GM21825 (cell line): Measurements from ENCODE around the gene GRIK5.
"Not testable (repeated sequence)": the region's sequence is repeated elsewhere in the genome, so short reads cannot be mapped to it uniquely, and the experiment has no call there.

ENCODE experiments used
- ATAC-seq: cut with Tn5 transposase; IDR thresholded peaks from one replicate; pipeline ENCODE4 v1.9.1; 2021; ENCODE audit warnings: mild to moderate bottlenecking, moderate library complexity; ENCODE audit not compliant: unreplicated experiment

GRIK5 gene, protein sequence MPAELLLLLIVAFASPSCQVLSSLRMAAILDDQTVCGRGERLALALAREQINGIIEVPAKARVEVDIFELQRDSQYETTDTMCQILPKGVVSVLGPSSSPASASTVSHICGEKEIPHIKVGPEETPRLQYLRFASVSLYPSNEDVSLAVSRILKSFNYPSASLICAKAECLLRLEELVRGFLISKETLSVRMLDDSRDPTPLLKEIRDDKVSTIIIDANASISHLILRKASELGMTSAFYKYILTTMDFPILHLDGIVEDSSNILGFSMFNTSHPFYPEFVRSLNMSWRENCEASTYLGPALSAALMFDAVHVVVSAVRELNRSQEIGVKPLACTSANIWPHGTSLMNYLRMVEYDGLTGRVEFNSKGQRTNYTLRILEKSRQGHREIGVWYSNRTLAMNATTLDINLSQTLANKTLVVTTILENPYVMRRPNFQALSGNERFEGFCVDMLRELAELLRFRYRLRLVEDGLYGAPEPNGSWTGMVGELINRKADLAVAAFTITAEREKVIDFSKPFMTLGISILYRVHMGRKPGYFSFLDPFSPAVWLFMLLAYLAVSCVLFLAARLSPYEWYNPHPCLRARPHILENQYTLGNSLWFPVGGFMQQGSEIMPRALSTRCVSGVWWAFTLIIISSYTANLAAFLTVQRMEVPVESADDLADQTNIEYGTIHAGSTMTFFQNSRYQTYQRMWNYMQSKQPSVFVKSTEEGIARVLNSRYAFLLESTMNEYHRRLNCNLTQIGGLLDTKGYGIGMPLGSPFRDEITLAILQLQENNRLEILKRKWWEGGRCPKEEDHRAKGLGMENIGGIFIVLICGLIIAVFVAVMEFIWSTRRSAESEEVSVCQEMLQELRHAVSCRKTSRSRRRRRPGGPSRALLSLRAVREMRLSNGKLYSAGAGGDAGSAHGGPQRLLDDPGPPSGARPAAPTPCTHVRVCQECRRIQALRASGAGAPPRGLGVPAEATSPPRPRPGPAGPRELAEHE

DNA sequence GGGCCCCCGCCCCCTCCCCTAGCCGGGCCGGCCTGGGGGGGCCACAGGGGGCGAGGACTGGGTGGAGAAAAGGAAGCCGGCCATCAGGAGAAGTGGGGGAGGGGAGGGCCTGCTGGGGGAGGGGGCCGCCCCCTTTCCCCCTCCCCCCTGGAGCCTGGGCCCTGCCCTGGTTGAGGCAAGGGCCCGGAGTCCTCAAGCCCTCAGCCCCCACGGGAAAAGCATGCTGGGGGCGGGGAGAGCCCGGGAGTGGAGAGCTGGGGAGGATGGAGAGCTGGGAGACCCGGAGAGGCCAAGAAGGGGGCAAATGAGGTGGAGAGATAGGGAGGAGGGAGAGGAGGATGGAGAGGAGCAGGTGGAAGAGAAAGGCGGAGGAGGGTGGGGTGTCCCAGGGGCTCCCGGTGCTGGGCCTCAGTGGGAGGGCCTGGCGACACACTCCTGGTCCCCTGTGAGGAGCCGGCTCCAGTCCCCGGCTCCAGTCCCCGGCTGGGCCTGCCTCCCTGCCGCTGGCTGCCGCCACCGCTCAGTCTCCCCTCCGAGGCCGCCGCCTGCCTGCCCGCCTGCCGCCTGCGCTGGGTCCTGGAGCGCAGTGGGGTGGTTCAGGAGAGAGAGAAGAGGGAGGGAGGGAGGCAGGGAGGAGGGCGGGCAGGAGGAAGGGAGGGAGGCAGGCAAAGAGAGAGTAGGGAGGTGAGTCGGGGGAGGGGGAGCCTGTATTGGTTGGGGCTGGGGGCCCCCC is at the start of gene GRIK5:
GRIK5 (minus strand) TSS at position 588 of the 733 bp plus-strand sequence. CDS start 4,436 bp downstream, outside the sequence.
- ATAC-seq, result no peak

DNA sequence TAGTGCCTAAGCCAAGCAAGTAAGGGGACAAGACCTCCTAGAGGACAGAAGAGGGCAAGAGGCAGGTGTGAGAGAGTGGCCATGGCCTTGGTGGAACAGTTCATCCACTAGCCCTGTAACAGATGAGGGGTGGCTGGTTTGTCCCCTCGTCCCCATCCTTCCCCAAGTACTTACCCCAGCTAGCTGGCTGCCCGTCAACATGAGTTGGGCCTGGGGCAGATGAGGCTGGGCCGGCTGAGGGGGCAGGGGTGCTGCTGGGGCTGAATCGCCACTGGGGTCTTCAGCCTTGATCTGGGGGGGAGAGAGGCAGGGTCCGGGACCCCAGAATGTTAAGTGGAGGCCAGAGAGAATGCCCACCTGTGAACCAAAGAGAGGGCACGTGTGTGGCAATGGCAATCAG is 47.1 kb upstream of the GRIK5 start:
- ATAC-seq, result no peak

GRCh38 chr19:42116308-42117075 is 46.5 kb upstream of the GRIK5 start:
- ATAC-seq, result no peak

GRCh38 chr19:42115705-42116104 is 45.7 kb upstream of the GRIK5 start:
- no peak for ATAC-seq

DNA sequence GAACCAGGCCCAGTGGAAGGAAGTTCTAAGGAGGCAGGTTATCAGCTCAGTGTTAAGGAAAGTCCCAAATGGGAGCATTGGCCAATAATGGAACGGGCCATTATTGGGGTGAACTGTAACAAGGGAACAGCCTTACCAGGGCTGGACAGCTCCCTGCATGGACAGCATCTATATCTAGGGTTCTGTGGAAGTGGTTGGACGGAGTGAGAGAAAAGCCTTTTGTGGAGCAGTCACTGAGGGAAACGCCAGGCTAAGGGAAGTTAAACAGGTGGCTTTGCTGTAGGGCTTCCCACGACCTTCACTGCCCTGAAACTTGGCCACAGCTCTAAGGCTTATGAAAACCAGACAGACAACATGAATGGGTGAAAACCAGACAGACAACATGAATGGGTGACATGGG is 45.2 kb upstream of the GRIK5 start:
- ATAC-seq, result no peak

DNA sequence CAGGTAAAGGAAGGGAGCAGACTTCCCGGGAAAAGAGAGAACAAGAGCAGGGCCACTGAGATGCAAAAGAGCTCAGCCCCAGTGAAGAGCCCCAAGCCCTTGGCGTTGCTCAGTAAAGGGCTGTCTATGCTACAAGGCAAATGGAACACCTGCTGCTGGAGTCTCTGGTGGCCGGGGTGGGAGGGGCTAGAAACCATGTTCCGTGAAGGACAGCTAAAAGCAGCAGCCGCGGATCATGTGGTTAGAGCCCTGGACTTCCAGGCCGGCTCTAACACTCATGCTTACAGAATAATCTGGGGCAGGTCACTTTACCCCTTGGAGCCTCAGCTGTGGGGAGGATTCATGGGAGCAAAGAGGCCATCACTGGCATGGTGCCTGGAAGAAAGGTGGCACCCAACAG is 44.4 kb upstream of the GRIK5 start:
- ATAC-seq, result peak; percentile 44

DNA sequence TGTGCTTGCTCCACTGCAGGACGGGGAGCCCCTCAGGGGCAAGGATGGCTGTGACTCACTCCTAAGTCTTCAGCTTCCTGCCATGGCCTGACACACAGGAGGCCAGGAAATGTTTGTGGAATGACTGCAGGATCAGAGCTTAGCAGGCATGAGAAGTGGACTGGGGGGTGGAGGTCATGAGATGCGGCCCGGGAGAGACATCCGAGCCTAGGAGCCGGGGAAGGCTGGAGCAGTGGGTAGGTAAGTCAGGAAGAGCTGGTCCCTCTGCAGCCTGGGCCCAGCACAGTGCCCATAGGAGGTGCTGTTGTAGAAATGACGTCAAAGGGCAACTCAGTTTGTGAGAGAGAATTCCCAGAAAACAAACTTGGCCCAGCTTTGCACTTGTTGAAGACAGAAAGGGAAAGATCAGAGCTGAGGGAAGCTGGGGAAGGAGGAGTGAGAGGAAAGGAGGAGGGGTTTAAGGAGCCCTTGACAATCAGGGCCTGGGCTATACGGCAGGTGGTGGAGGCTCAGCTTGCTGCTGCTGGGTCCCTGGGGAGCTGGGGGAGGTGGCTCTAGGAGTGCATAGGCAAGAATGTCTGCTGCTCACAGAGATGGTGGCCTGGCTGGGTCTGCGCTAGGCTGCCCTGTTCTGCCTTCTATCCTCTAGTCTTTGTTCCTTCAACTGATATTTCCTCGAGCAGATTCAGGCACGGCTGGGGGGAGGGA is 43.8 kb upstream of the GRIK5 start:
- peak; percentile 45 for ATAC-seq

DNA sequence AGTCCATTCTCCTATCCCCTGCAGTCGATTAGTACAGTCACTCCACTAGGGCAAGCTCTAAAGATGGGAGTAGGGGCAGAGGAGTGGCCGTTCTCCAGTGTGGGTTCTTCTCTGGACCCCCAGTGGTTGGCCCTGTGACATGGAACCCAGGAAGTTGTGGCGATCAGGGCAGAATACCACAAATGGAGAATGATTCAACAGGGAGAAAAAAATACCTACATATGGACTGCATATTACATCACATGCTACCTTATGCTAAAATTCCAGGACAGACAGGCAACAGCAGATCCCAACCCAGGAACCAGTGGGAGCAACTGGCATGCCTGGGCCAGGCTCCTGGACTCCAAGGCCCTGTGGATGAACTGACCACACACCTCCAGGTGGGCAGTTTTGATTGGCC is 41.8 kb upstream of the GRIK5 start:
- ATAC-seq, result no peak

- no peak for ATAC-seq
Observed at GRCh38 chr19:42111384-42111783, 41.4 kb upstream of the GRIK5 start.

DNA sequence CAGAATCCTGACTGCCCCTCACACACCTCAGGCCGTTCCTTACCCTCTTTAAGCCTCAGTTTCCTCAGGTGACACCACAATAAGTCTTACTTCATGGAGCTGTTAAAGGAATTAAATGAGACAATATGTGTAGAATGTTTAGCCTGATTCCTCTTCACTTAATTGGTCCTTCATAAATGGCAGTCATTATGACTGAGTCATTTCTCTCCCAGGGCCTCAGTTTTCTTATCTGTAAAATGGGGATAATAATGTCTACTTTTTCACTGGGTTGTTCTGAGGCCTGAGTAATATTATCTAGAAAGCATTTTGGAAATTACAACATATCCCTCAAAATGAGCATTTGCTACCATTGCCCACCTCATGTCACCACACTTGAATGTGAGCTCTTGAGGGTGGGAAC is 40.7 kb upstream of the GRIK5 start:
- no peak for ATAC-seq

GRCh38 chr19:42109896-42110295 is 39.9 kb upstream of the GRIK5 start:
- no peak for ATAC-seq

DNA sequence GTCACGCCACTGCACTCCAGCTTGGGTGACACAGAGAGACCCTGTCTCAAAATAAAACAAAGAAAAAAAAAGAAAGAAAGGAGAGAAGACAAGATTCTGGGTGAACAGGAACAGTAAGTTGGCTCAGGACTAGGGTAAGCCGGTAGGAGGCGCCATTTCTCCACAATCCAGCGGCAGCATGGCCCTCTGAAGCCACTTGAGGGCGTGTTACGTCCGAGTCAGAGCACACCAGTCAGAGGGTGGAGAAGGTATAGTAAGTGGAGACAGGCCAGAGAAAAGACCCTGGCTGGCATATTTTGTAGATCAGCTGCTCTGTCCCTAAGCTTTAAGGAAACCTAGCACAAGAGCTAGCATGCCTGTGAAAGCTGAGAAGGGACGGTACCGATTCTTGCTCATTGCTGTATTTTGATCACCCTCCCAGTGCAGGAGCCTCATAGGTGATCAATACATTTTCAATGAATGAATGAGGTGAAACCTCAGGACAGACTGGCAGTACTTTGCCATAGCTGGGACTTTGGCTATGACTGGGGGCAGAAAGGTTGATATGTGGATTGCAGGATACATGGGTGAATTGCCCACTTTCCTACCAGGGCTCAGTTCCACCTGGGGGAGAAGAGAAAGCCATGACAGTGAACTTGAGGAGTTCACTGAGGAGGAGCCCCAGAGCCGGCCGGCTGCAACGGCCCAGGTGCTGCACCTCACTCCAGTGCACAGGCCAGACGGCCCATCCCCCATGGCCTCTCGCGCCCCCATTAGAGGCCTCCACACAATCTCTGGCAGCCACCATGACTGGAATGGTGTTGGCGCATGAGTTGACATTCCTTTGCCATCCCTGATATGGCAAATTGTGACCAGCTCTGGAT is 38.8 kb upstream of the GRIK5 start:
- peak; percentile 64 for ATAC-seq

DNA sequence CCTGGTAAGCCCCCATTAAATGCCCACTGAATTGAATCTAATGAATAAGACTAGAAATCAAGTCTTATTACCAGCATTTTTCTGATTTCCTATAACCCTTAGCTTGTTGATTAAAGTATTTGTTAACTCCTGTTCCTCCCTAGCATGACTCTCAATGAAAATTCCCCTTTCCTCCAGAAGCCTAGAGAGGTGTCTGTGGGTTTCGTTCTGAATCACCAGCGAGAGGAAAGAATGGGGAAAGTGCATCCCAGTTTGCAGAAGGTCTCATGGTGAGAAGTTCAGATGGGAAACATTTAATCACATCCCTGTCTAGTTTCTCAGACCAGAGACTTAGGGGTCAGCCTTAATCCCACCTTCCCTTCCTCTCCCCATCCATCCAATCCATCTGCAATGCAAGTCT is 35.4 kb upstream of the GRIK5 start:
- ATAC-seq, result no peak

DNA sequence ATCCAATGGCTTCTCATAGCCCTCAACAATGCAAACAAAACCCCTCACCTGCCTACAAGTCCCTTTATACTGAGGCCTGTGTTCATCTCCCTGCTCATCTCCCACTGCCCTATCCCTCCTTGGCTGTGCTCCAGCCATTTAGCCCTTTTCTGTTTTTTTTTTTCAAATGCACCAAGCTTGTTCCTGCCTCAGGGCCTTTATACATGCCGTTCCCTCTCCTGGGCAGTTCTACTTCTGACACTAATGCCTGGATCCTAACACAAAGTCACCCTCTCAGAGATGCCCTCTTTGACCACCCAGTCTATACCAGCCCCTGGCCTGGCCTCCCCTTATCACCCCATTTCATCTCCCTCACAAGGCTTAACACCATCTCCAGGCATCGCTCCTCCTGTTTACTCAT is 32.9 kb upstream of the GRIK5 start:
- ATAC-seq, result no peak

GRCh38 chr19:42100241-42100640 is 30.2 kb upstream of the GRIK5 start:
- not testable (repeated sequence) for ATAC-seq

GRCh38 chr19:42099336-42099925 is 29.4 kb upstream of the GRIK5 start:
- no peak for ATAC-seq

DNA sequence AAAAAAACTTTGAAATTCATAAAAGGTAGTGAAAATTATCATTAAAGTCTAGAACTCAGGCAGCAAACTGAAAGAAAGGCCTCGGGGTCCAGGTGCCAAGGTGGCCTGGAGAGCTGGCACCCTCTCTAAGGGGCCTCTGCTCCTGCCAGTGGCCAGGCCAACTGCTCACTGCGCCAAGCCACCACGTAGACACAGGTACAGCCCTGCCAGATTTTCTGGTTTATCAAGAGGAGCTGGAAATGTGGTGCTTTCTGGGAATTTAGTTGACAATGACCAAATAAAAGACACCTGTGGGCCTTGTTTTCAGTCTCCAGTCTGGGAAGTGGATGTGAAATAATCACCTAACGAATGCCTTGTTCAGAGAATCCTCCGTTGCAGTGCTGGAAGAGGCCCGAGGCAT is 28.8 kb upstream of the GRIK5 start:
- ATAC-seq, result no peak

DNA sequence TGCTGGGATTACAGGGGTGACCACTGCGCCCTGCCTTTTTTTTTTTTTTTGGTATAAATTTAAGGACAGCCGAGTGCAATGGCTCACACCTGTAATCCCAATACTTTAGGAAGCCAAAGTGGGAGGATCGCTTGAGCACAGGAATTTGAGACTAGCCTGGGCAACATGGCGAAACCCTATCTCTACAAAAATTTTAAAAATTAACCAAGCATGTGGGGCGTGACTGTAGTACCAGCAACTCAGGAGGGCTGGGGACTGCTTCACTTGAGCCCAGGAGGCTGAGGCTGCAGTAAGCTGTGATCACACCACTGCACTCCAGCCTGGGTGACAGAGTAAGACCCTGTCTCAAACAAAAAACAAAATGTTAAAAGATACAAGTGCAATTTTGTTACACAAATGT is 27.5 kb upstream of the GRIK5 start:
- no peak for ATAC-seq
